Hematopoietic multipotent progenitor cell treated with erythropoietin and hydrocortisone succinate and interleukin-3 and kit ligand, for 15 days (in vitro differentiated cells): ENCODE data around the gene ADAM10.

ENCODE experiments used
- DNase-seq: peaks from one replicate; pipeline ENCODE4 v3.0.0-alpha.2; 2015; ENCODE audit warnings: low spot score

Gene ADAM10

GRCh38 chr15:58758141-58758540 lies 8.6 kb upstream of the ADAM10 start:
- no peak for DNase-seq

GRCh38 chr15:58755956-58756355 lies 6.4 kb upstream of the ADAM10 start:
- peak; percentile 35 for DNase-seq

- DNase-seq = no peak
Observed at GRCh38 chr15:58755350-58755749, 5.8 kb upstream of the ADAM10 start.

GRCh38 chr15:58752716-58753115 lies 3.2 kb upstream of the ADAM10 start:
- DNase-seq = no peak

GRCh38 chr15:58748852-58749531 lies 515 bp downstream of the ADAM10 start:
- no peak for DNase-seq

- DNase-seq = peak; percentile 50
Observed at GRCh38 chr15:58748040-58748851, 1.3 kb downstream of the ADAM10 start.

GRCh38 chr15:58746174-58746573 lies 3.3 kb downstream of the ADAM10 start:
- DNase-seq = no peak

GRCh38 chr15:58742819-58743502 lies 6.5 kb downstream of the ADAM10 start:
- no peak for DNase-seq

GRCh38 chr15:58742022-58742813 lies 7.3 kb downstream of the ADAM10 start:
- DNase-seq = no peak

GRCh38 chr15:58741032-58741431 lies 8.5 kb downstream of the ADAM10 start:
- no peak for DNase-seq

- DNase-seq = no peak
Observed at GRCh38 chr15:58740436-58740835, 9.1 kb downstream of the ADAM10 start.

GRCh38 chr15:58738046-58738707 lies 11.3 kb downstream of the ADAM10 start:
- DNase-seq = no peak

- DNase-seq = no peak
Observed at GRCh38 chr15:58737298-58737697, 12.2 kb downstream of the ADAM10 start.

- DNase-seq = no peak
Observed at GRCh38 chr15:58736018-58736643, 13.4 kb downstream of the ADAM10 start.

- DNase-seq = no peak
Observed at GRCh38 chr15:58734859-58735258, 14.6 kb downstream of the ADAM10 start.

- no peak for DNase-seq
Observed at GRCh38 chr15:58732625-58733363, 16.7 kb downstream of the ADAM10 start.

- no peak for DNase-seq
Observed at GRCh38 chr15:58731756-58732535, 17.6 kb downstream of the ADAM10 start.

GRCh38 chr15:58726867-58727266 lies 22.6 kb downstream of the ADAM10 start:
- no peak for DNase-seq

GRCh38 chr15:58724466-58724865 lies 25.0 kb downstream of the ADAM10 start:
- DNase-seq = no peak

GRCh38 chr15:58717357-58717756 lies 32.1 kb downstream of the ADAM10 start:
- DNase-seq = no peak
